ENCODE measurements around the gene ROR1.

ROR1 gene

DNA sequence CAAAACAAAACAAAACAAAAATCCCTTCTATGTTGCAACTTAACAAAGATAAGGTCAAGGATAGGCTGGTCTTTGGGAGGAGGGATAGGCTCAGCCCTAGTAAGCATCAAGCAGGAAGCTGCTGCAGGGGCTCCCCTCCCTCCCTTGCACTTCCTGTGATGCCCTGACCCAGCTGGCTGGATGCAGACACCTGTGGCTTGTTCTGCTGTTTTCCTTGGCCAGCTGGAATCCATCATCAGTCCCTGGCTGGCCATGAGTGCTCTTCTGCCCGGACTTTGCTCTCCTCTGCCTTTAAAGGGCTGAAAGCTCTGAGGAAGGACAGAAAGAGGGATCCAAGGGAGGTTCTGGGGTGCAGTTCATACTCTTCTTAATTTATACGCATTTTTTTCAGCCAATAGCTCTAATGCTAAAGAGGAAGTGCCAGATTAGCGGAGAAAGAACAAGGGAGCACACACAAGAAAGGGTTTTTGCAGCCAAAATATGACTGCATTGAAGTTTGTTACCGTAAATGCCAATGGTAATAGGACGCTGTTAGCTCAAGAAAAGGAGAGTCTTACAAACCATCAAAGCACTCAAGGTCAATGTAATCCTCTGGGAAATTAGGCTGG, 409.7 kb downstream of the ROR1 start:
- DNase-seq (no peak), ATAC-seq (replicated peaks) (no peak)
- Mint-ChIP-seq H3K9me3 (no peaks in the 10 kb centered on the region), H3K4me1 (peaks cover 3 to 14% of the 10 kb centered on the region in 2 donors), H3K36me3 (peaks cover 0 to under 1% of the 10 kb centered on the region in 2 donors), H3K27me3 (peaks cover 0 to 4% of the 10 kb centered on the region in 2 donors), H3K4me3 (no peak overlapping the region), H3K27ac (no peak overlapping the region)

DNA sequence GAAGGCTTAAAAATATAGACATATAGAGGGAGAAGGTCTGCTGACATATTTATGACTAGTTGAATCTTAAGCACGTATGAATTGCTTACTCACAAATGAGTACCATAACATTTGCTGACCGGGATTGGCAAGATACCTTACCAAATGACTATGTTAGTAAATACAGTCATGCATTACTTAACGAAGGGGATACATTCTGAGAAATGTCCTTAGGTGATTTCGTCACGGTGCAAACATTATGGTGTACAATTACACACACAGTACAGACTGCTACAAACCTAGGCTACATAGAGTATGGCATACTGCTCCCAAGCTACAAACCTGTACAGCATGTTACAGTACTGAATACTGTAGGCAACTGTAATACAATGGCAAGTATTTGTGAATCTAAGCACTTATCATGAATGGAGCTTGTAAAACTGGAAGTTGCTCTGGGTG, 410.2 kb downstream of the ROR1 start:
- Mint-ChIP-seq H3K9me3 (no peaks in the 10 kb centered on the region), H3K27ac (no peak overlapping the region), H3K4me3 (no peak overlapping the region), H3K4me1 (peaks cover 3 to 14% of the 10 kb centered on the region in 2 donors), H3K27me3 (peaks cover 0 to 4% of the 10 kb centered on the region in 2 donors), H3K36me3 (no peaks in the 10 kb centered on the region)
- ATAC-seq (replicated peaks), result no peak
- no peak for DNase-seq

DNA sequence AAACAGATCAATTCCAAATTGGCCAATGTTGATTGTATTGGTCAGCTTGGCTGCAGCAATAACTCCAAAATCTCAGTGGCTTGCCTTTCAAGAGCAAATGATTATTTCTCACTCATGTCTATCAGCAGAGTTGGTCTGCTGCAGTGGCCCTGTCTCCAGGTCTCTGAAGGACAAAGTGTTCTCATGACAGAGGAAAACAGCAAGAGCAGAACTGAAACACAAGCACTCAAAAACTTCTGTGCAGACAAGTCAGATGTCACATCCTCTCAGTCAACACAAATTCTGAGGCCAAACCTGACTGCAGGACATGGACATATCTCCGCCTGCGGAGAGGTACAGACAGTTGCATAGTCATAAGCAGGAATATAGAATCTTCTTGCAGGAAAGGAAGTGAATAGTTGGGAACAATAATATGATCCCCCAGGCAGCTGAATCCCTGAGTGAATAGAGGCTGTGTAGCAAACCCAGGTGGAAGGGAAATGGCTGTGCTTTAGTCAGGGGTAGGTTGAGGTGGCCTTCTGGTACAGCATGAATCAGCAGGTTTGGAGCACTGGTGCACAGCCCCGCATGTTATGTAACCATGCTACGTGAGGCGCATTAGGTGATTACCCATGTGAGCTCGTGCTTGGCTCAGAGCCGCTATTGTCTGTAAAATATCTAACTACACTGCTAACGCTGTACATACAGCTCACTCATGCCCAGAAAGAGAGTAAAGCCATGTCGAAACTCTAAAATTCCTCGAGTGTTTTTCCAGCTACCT, 412.5 kb downstream of the ROR1 start:
- no peaks in the 10 kb centered on the region for H3K36me3 Mint-ChIP-seq
- peaks cover 0 to 4% of the 10 kb centered on the region in 2 donors for H3K27me3 Mint-ChIP-seq
- ATAC-seq (replicated peaks) (no peak), DNase-seq (no peak)
- no peaks in the 10 kb centered on the region for H3K9me3 Mint-ChIP-seq
- no peak overlapping the region for H3K27ac Mint-ChIP-seq
- H3K4me1 Mint-ChIP-seq, result peaks cover 3 to 14% of the 10 kb centered on the region in 2 donors
- no peak overlapping the region for H3K4me3 Mint-ChIP-seq

- H3K9me3 Mint-ChIP-seq, result peaks cover 0 to 2% of the 10 kb centered on the region in 2 donors
- no peaks in the 10 kb centered on the region for H3K36me3 Mint-ChIP-seq
- H3K4me1 Mint-ChIP-seq, result peaks cover 3 to 14% of the 10 kb centered on the region in 2 donors
- H3K27ac Mint-ChIP-seq, result no peak overlapping the region
- H3K4me3 Mint-ChIP-seq, result no peak overlapping the region
- H3K27me3 Mint-ChIP-seq, result peaks cover 0 to 4% of the 10 kb centered on the region in 2 donors
- ATAC-seq (replicated peaks) (no peak), DNase-seq (no peak)
These were observed 413.1 kb downstream of the ROR1 start for GRCh38 chr1:64186898-64187280.

GRCh38 chr1:64187646-64188045, 413.8 kb downstream of the ROR1 start:
- no peak for ATAC-seq (replicated peaks)
- Mint-ChIP-seq H3K36me3 (no peaks in the 10 kb centered on the region), H3K27ac (no peak overlapping the region), H3K4me1 (peaks cover 3 to 14% of the 10 kb centered on the region in 2 donors), H3K27me3 (no peaks in the 10 kb centered on the region), H3K4me3 (no peak overlapping the region), H3K9me3 (peaks cover 0 to 7% of the 10 kb centered on the region in 2 donors)
- no peak for DNase-seq

DNA sequence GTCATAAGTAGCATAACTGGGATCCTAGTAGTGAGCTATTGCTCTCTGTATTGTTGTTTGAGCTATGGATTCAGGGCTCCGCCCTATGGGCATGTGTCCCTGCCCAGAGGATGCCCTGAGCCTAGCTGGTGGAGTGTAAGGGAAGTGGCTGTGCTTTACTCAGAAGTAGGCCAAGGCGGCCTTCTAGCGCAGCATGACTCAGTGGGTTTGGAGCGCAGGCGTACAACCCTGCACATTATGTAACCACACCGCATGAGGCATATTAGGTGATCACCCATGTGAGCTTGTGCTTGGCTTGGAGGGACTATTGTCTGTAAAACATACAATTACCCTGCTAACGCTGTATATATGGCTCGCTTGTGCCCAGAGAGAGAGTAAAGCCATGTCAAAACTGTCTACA, 418.5 kb downstream of the ROR1 start:
- peaks cover 9 to 19% of the 10 kb centered on the region in 2 donors for H3K4me1 Mint-ChIP-seq
- H3K9me3 Mint-ChIP-seq, result peaks cover 0 to 8% of the 10 kb centered on the region in 2 donors
- H3K27ac Mint-ChIP-seq, result no peak overlapping the region
- no peak overlapping the region for H3K4me3 Mint-ChIP-seq
- no peak for ATAC-seq (replicated peaks)
- no peaks in the 10 kb centered on the region for H3K27me3 Mint-ChIP-seq
- no peak for DNase-seq
- no peaks in the 10 kb centered on the region for H3K36me3 Mint-ChIP-seq

DNA sequence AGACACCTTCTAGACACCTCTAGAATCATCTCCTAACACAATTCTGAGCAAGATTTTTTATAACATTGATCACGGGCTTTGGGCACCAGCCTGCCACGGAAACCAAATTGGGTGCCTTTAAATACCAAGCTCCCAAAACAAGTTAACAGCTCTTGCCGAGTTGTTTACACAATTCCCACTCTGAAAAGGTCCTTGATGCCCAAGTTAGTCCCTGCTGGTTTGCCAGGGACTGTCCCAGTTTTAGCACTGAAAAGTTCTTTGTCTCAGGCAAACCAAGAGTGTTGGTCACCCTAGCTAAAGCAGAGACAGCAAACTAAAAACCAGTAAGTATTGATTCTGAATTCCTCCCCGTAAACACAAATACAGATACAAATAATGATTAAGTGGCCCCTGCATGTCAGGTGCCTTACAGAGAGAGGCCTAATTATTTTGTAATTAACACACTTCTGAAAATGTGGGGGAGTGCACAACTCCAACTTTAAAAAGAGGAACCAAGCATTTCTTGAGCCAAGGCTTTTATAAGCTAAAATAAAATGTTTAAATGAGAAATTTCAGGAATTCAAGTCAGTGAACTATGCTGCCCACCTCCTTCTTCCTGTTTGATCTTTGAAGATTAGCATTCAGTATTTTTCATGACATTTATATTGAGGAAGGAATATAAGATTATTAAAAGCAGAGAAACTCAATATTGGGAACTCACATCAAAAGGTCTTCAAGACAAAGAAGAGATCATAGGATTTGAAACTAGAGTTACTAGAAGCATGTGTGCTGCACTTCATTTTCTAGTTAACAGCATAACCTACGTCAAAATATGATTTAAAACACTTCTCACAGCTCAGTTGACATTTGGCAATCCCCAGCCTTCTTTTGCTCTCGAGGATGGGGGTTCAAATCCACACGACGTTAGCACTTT, 420.6 kb downstream of the ROR1 start:
- Mint-ChIP-seq H3K27me3 (no peaks in the 10 kb centered on the region), H3K9me3 (peaks cover 0 to 8% of the 10 kb centered on the region in 2 donors), H3K27ac (peak overlapping the region; percentile 70), H3K4me1 (peaks cover 9 to 19% of the 10 kb centered on the region in 2 donors), H3K4me3 (peak overlapping the region; percentile 10 to 11), H3K36me3 (no peaks in the 10 kb centered on the region)
- ATAC-seq (replicated peaks) (peak; percentile 79), DNase-seq (no peak)

GRCh38 chr1:64195081-64195395, 421.2 kb downstream of the ROR1 start:
- peak overlapping the region; percentile 70 for H3K27ac Mint-ChIP-seq
- H3K36me3 Mint-ChIP-seq, result no peaks in the 10 kb centered on the region
- no peaks in the 10 kb centered on the region for H3K27me3 Mint-ChIP-seq

DNA sequence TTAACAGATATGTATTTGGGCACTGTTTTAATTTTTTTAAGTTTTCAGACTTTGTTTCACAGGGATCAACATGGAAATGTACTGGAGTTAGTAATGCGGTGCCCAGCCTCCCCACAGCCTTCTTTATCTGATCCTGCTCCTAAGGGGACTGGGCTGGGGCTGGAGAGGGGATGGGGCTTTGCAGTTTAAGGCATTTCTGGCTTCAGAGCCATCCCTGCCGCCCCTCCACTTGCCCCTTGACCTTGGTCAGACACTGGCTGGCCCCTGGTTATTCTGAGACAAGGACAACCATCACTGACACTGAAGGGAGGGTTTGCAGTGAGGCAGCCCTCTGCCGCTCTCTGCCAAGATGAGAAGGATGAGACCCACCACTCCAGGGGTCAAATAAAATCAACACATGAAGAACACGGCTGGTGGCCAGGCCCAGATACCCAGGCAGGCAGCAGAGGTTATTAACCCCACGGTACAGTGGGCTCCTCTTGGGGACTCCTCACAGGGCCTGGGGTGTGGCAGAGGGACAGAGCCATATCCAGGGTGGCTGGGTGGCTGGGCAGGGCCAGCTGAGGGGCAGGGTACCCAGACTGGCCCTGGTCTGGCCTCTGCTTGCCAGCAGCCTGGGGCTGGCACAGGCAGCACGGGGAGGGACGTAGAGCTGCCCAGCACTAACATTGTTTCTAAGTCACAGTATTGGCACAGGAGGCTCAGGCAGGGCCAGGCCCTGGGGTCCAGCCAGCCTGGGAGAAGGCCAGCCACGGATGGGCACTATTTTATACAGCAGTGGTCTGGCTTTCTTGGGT, 422.5 kb downstream of the ROR1 start:
- no peak for ATAC-seq (replicated peaks)
- H3K9me3 Mint-ChIP-seq, result peaks cover 0 to 8% of the 10 kb centered on the region in 2 donors

More at GRCh38 chr1:64195081-64195395, 421.2 kb downstream of the ROR1 start:
- Mint-ChIP-seq H3K4me1 (peaks cover 9 to 19% of the 10 kb centered on the region in 2 donors), H3K4me3 (peak overlapping the region; percentile 10 to 11), H3K9me3 (peaks cover 0 to 8% of the 10 kb centered on the region in 2 donors)
- ATAC-seq (replicated peaks) (peak; percentile 35 to 37), DNase-seq (no peak)

DNA sequence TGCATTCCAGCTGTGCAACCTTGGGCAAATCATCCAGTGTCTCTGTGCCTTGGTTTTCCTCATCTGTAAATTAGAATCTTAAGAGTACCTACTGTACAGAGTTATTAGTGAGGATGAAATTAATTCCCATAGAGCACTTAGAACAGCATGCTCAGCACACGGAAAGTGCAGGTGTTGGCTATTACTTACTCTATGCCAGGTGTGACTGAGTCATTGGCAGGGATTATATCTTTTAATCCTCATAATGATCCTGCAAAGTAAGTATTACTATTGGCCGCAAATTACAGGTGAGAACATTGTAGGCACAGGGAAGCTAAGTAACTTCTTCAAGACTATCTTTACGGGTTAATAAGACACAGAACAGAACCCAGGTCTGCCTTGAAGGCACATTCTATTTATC, 423.3 kb downstream of the ROR1 start:
- DNase-seq (no peak), ATAC-seq (replicated peaks) (no peak)
- H3K4me3 Mint-ChIP-seq, result no peak overlapping the region
- H3K4me1 Mint-ChIP-seq, result peaks cover 9 to 19% of the 10 kb centered on the region in 2 donors
- no peaks in the 10 kb centered on the region for H3K27me3 Mint-ChIP-seq
- no peaks in the 10 kb centered on the region for H3K36me3 Mint-ChIP-seq
- peaks cover 0 to 5% of the 10 kb centered on the region in 2 donors for H3K9me3 Mint-ChIP-seq
- no peak overlapping the region for H3K27ac Mint-ChIP-seq

More for the DNA sequence above, 422.5 kb downstream of the ROR1 start:
- Mint-ChIP-seq H3K27ac (no peak overlapping the region), H3K36me3 (no peaks in the 10 kb centered on the region), H3K4me3 (no peak overlapping the region), H3K4me1 (peaks cover 9 to 19% of the 10 kb centered on the region in 2 donors), H3K27me3 (no peaks in the 10 kb centered on the region)
- no peak for DNase-seq

DNA sequence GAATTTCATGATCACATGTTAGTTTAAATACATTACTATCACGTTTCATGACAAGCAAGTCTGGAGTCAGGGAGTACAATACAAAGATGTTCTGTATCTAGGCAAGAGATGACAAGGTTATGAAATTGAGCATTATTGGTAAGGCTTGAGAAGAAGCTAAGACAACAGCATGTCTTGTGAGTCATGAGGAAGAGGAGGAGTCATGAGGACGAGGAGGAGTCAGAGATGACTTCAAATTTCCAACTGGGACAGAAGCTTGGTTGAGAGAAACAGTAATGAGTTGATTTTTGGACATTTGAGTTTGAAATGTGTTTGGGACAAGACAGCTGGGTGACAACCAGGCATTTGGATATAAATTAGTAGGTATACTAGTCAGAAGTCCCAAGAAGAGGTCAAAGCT, 425.3 kb downstream of the ROR1 start:
- ATAC-seq (replicated peaks) (no peak), DNase-seq (no peak)
- no peaks in the 10 kb centered on the region for H3K36me3 Mint-ChIP-seq
- no peak overlapping the region for H3K27ac Mint-ChIP-seq
- peaks cover 4 to 16% of the 10 kb centered on the region in 2 donors for H3K27me3 Mint-ChIP-seq
- H3K9me3 Mint-ChIP-seq, result no peaks in the 10 kb centered on the region
- H3K4me1 Mint-ChIP-seq, result peaks cover 9 to 13% of the 10 kb centered on the region in 2 donors
- H3K4me3 Mint-ChIP-seq, result no peak overlapping the region

- H3K27ac Mint-ChIP-seq, result no peak overlapping the region
- peaks cover 4% of the 10 kb centered on the region in 2 donors for H3K4me1 Mint-ChIP-seq
- no peaks in the 10 kb centered on the region for H3K9me3 Mint-ChIP-seq
- H3K36me3 Mint-ChIP-seq, result no peaks in the 10 kb centered on the region
- no peak overlapping the region for H3K4me3 Mint-ChIP-seq
- no peak for DNase-seq
- H3K27me3 Mint-ChIP-seq, result peaks cover 9 to 16% of the 10 kb centered on the region in 2 donors
- no peak for ATAC-seq (replicated peaks)
These were observed 426.2 kb downstream of the ROR1 start for GRCh38 chr1:64200064-64200463.

DNA sequence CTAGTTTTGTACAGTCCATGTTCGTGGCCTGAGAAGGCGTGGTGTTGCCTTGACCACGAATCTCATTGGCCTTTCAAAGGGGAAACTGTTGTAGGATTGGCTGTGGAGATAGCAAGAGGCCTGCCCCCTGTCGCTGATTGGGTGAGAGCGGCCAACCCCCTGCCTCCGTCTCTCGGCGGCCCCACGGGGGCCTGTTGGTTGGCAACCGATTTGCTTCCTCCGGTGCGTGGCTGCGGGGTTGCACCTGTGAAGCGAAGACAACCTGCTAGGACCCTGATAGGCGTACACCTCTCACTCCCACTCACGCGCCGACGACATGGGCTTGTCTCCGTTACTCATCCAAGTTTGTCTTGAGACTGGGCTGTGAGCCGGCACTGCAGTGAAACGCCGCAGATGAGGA, 429.6 kb downstream of the ROR1 start, which contains the start of gene UBE2U:
Gene UBE2U (plus strand): TSS at position 204 of the 400 bp plus-strand sequence. CDS start 428 bp downstream, outside the sequence.
- no peak within 1 kb of the TSS for H3K27ac Mint-ChIP-seq
- no peak for ATAC-seq (replicated peaks)

More for the DNA sequence above, 429.6 kb downstream of the ROR1 start, which contains the start of gene UBE2U:
- Mint-ChIP-seq H3K9me3 (no peaks in the 10 kb centered on the region), H3K4me3 (no peak within 1 kb of the TSS), H3K4me1 (no peaks in the 10 kb centered on the region), H3K36me3 (no peaks in the 10 kb centered on the region), H3K27me3 (peaks cover 13 to 16% of the 10 kb centered on the region in 2 donors)
- DNase-seq, result no peak
